NCI-H526 (cell line): ENCODE data around the gene ITM2C.

Experiments
- DNase-seq, 2 experiments: peaks; one replicate each; lab custom pipeline; 2025; lab: John Stamatoyannopoulos, UW

Gene ITM2C

GRCh38 chr2:230872968-230873660, 8.4 kb downstream of the ITM2C start:
- DNase-seq = no peak

GRCh38 chr2:230873661-230874401, 9.1 kb downstream of the ITM2C start:
- no peak for DNase-seq

- no peak for DNase-seq
Measured at GRCh38 chr2:230874456-230874855, 9.7 kb downstream of the ITM2C start.

- no peak for DNase-seq
Measured at GRCh38 chr2:230874876-230875275, 10.1 kb downstream of the ITM2C start.

GRCh38 chr2:230875347-230876315, 10.9 kb downstream of the ITM2C start:
- no peak for DNase-seq

GRCh38 chr2:230877116-230877758, 12.5 kb downstream of the ITM2C start:
- DNase-seq = no peak

- no peak for DNase-seq
Measured at GRCh38 chr2:230877759-230878598, 13.2 kb downstream of the ITM2C start.

GRCh38 chr2:230878599-230879188, 14.0 kb downstream of the ITM2C start:
- peak in 1 of 2 experiments; percentile 17 for DNase-seq

GRCh38 chr2:230879271-230879882, 14.6 kb downstream of the ITM2C start:
- DNase-seq = peak; percentile 86 to 89

GRCh38 chr2:230879891-230880290, 15.1 kb downstream of the ITM2C start:
- peak in 1 of 2 experiments; percentile 83 for DNase-seq

GRCh38 chr2:230881840-230882239, 17.1 kb downstream of the ITM2C start:
- no peak for DNase-seq

GRCh38 chr2:230885463-230886130, 20.9 kb downstream of the ITM2C start:
- DNase-seq = peak in 1 of 2 experiments; percentile 22

GRCh38 chr2:230886206-230886605, 21.5 kb downstream of the ITM2C start:
- DNase-seq = no peak

- no peak for DNase-seq
Measured at GRCh38 chr2:230886671-230887071, 21.9 kb downstream of the ITM2C start.

- no peak for DNase-seq
Measured at GRCh38 chr2:230887342-230887741, 22.6 kb downstream of the ITM2C start.

- DNase-seq = no peak
Measured at GRCh38 chr2:230888824-230889400, 24.2 kb downstream of the ITM2C start.

- DNase-seq = no peak
Measured at GRCh38 chr2:230889911-230890601, 25.3 kb downstream of the ITM2C start.

- no peak for DNase-seq
Measured at GRCh38 chr2:230890646-230891045, 25.9 kb downstream of the ITM2C start.
